Iris pigment epithelial cell (primary cell): Measurements from ENCODE around the gene SVBP.
A peak's percentile ranks its signal among the peaks of the same experiment; 100 is the strongest.
"Not testable (repeated sequence)": the region's sequence is repeated elsewhere in the genome, so short reads cannot be mapped to it uniquely, and the experiment has no call there.

ENCODE experiments used
- DNase-seq: peaks from one replicate; pipeline ENCODE4 v3.0.0-alpha.2; 2011; ENCODE audit warnings: low read depth

The SVBP gene

GRCh38 chr1:42841440-42842147 is 24.4 kb upstream of the SVBP start:
- no peak for DNase-seq

GRCh38 chr1:42841010-42841409 is 23.8 kb upstream of the SVBP start:
- no peak for DNase-seq

GRCh38 chr1:42838482-42839190 is 21.4 kb upstream of the SVBP start:
- DNase-seq, result no peak

- DNase-seq, result no peak
These were observed 20.5 kb upstream of the SVBP start for GRCh38 chr1:42837709-42838108.

GRCh38 chr1:42835422-42835821 is 18.2 kb upstream of the SVBP start:
- no peak for DNase-seq

- DNase-seq, result no peak
These were observed 17.6 kb upstream of the SVBP start for GRCh38 chr1:42834803-42835202.

GRCh38 chr1:42833981-42834380 is 16.8 kb upstream of the SVBP start:
- no peak for DNase-seq

- no peak for DNase-seq
These were observed 15.5 kb upstream of the SVBP start for GRCh38 chr1:42832641-42833240.

- no peak for DNase-seq
These were observed 14.1 kb upstream of the SVBP start for GRCh38 chr1:42831273-42831672.

GRCh38 chr1:42830631-42831030 is 13.4 kb upstream of the SVBP start:
- DNase-seq, result no peak

GRCh38 chr1:42825036-42825851 is 8.0 kb upstream of the SVBP start:
- no peak for DNase-seq

- DNase-seq, result no peak
These were observed 7.4 kb upstream of the SVBP start for GRCh38 chr1:42824481-42825035.

- DNase-seq, result peak; percentile 78
These were observed 5.7 kb upstream of the SVBP start for GRCh38 chr1:42822800-42823392.

GRCh38 chr1:42821690-42822089 is 4.5 kb upstream of the SVBP start:
- DNase-seq, result no peak

GRCh38 chr1:42820813-42821212 is 3.6 kb upstream of the SVBP start:
- no peak for DNase-seq

GRCh38 chr1:42817976-42818375 is 779 bp upstream of the SVBP start:
- no peak for DNase-seq

- DNase-seq, result no peak
These were observed 207 bp upstream of the SVBP start for GRCh38 chr1:42817440-42817767.

GRCh38 chr1:42815941-42816584 is 1.1 kb downstream of the SVBP start:
- peak; percentile 23 for DNase-seq

GRCh38 chr1:42814815-42815214 is 2.4 kb downstream of the SVBP start:
- DNase-seq, result not testable (repeated sequence)

- DNase-seq, result no peak
These were observed 10.0 kb downstream of the SVBP start for GRCh38 chr1:42807056-42807668.

GRCh38 chr1:42806593-42806992 is 10.6 kb downstream of the SVBP start:
- peak; percentile 24 for DNase-seq
